ENCODE data around the gene CGB2. TPM values are rescaled to one million over a fixed set of nuclear protein-coding genes. Genes with fewer than 3 reads are reported as not detected.

Gene CGB2
- total RNA-seq, 1 donor, result not detected

- no peak for DNase-seq (ENCODE audit: low read depth)
- TF ChIP-seq CTCF (IDR thresholded peaks at IDR 0.05; ENCODE audit: insufficient read depth, low read depth, low read length), result no peak
Observed at GRCh38 chr19:49061445-49061844, 29.8 kb downstream of the CGB2 start.

GRCh38 chr19:49064029-49064629, 32.4 kb downstream of the CGB2 start:
- no peak for DNase-seq (ENCODE audit: low read depth)
- TF ChIP-seq CTCF (IDR thresholded peaks at IDR 0.05; ENCODE audit: insufficient read depth, low read depth, low read length), result no peak
- H3K4me3 ChIP-seq (ENCODE audit: low read depth, low read length), result no peak overlapping the region

More at GRCh38 chr19:49061445-49061844, 29.8 kb downstream of the CGB2 start:
- H3K4me3 ChIP-seq (ENCODE audit: low read depth, low read length), result no peak overlapping the region

- H3K4me3 ChIP-seq (ENCODE audit: low read depth, low read length), result peak within 1 kb of the TSS; percentile 27
- peak; percentile 30 for DNase-seq (ENCODE audit: low read depth)
- TF ChIP-seq CTCF (IDR thresholded peaks at IDR 0.05; ENCODE audit: insufficient read depth, low read depth, low read length), result no peak
Observed at GRCh38 chr19:49064768-49065611, 33.3 kb downstream of the CGB2 start, which contains the start of gene NTF4. NTF4 (minus strand) TSS chr19:49064818; CDS start chr19:49061997, 2,821 bp downstream.

- no peak for DNase-seq (ENCODE audit: low read depth)
- H3K4me3 ChIP-seq (ENCODE audit: low read depth, low read length), result no peak overlapping the region
- TF ChIP-seq CTCF (IDR thresholded peaks at IDR 0.05; ENCODE audit: insufficient read depth, low read depth, low read length), result no peak
Observed at GRCh38 chr19:49065905-49066512, 34.3 kb downstream of the CGB2 start.

- H3K4me3 ChIP-seq (ENCODE audit: low read depth, low read length), result no peak overlapping the region
- no peak for DNase-seq (ENCODE audit: low read depth)
- no peak for TF ChIP-seq CTCF (IDR thresholded peaks at IDR 0.05; ENCODE audit: insufficient read depth, low read depth, low read length)
Observed at GRCh38 chr19:49067554-49067953, 35.9 kb downstream of the CGB2 start.

- no peak for DNase-seq (ENCODE audit: low read depth)
- no peak for TF ChIP-seq CTCF (IDR thresholded peaks at IDR 0.05; ENCODE audit: insufficient read depth, low read depth, low read length)
- no peak overlapping the region for H3K4me3 ChIP-seq (ENCODE audit: low read depth, low read length)
Observed at GRCh38 chr19:49069026-49069425, 37.3 kb downstream of the CGB2 start.
